Measurements from ENCODE around the gene PCIF1. TPM values are rescaled to one million over a fixed set of nuclear protein-coding genes. Genes with fewer than 3 reads are reported as not detected.

The PCIF1 gene
- polyA plus RNA-seq, 2 of the 4 experiments (the other 2 are of a cell fraction) = 19.7 to 21.6 TPM

GRCh38 chr20:45888681-45889080 is 45.8 kb upstream of the PCIF1 start:
- ATAC-seq = no peak
- FAIRE-seq = no peak
- Histone ChIP-seq H3K27ac (no peak overlapping the region), H3K4me1 (peaks cover 23% of the 10 kb centered on the region), H3K4me2 (no peak overlapping the region), H3K4me3 (no peak overlapping the region), H3K9me3 (no peaks in the 10 kb centered on the region)
- ChIA-PET CTCF (interaction anchor here (0.8 to 1.8 kb wide), 4 partner anchors 11 to 82 kb away, joined by 3 to 7 read pairs (median 5); no protein-coding TSS in a partner anchor), POLR2A (interaction anchor here (2.9 to 3.2 kb wide), 2 partner anchors 8 to 46 kb away, joined by 19 to 26 read pairs; partner anchors contain the start of genes PCIF1 and ZSWIM1)
- TF ChIP-seq EHMT2 (IDR thresholded peaks at IDR 0.05; ENCODE audit: low read depth) = no peak
- no peak for TF ChIP-seq ELK1 (IDR thresholded peaks at IDR 0.05; ENCODE audit: low read depth, low read length)
- TF ChIP-seq CBX2 (IDR thresholded peaks at IDR 0.05; ENCODE audit: borderline replicate concordance, low read depth) = no peak
- TF ChIP-seq PHF8 (IDR thresholded peaks at IDR 0.05; ENCODE audit: borderline replicate concordance, low read depth) = no peak
- TF ChIP-seq, protein P1, sequence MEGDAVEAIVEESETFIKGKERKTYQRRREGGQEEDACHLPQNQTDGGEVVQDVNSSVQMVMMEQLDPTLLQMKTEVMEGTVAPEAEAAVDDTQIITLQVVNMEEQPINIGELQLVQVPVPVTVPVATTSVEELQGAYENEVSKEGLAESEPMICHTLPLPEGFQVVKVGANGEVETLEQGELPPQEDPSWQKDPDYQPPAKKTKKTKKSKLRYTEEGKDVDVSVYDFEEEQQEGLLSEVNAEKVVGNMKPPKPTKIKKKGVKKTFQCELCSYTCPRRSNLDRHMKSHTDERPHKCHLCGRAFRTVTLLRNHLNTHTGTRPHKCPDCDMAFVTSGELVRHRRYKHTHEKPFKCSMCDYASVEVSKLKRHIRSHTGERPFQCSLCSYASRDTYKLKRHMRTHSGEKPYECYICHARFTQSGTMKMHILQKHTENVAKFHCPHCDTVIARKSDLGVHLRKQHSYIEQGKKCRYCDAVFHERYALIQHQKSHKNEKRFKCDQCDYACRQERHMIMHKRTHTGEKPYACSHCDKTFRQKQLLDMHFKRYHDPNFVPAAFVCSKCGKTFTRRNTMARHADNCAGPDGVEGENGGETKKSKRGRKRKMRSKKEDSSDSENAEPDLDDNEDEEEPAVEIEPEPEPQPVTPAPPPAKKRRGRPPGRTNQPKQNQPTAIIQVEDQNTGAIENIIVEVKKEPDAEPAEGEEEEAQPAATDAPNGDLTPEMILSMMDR (IDR thresholded peaks at IDR 0.05) = no peak
- TF ChIP-seq, protein P2, sequence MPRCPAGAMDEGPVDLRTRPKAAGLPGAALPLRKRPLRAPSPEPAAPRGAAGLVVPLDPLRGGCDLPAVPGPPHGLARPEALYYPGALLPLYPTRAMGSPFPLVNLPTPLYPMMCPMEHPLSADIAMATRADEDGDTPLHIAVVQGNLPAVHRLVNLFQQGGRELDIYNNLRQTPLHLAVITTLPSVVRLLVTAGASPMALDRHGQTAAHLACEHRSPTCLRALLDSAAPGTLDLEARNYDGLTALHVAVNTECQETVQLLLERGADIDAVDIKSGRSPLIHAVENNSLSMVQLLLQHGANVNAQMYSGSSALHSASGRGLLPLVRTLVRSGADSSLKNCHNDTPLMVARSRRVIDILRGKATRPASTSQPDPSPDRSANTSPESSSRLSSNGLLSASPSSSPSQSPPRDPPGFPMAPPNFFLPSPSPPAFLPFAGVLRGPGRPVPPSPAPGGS (IDR thresholded peaks at IDR 0.05) = no peak
- TF ChIP-seq NR3C1 (IDR thresholded peaks at IDR 0.05) = no peak
- TF ChIP-seq ZFP36 (IDR thresholded peaks at IDR 0.05; ENCODE audit: borderline replicate concordance, partially characterized antibody) = no peak
- DNase-seq (ENCODE audit: low read depth in 1 of 2, low spot score in 1 of 2) = no peak
- 83% methylated on average over 3 of the region's 3 CpGs for WGBS (ENCODE audit: missing lambda C conversion rate)

DNA sequence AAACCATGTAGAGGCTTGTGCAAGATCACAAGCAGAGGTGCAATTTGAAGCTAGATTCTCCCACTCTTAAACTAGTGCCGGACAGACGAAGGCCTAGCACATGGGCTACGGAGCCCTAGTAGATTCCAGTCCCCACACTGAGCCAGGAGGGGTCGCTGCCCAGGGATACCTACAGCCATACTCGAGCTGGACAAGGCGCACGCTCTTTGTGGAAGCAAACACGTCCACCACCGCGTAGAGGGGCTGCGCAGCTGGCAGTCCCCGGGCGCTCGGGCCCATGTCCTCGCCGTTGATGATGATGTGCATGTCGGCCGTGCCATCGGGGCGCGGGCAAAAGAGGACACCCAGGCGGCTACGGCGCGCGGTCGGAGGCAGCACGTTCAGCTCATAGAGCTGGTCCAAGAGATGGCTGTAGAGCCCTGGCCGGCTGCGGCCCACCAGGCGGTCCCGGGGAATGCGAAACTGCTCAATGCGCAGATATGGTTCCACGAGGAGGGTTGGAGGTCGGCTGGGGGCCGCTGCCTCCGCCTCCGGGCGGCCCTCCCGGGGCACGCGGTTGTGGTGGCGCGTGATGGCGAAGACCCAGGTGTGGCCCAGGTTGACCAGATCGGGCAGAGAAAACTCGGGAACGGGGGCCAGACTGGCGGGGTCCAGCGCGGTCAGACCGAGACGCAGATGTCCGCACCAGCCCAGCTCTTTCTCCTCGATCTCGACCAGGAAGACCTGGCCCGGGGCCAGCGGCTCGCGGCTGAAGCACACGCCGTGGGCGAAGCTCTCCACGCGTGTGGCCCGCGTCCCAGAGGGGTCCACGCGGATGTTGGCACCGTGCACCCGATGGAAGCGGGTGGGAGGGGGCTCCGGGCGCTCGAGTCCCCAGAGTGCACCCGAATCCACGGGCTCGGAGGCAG is 44.2 kb upstream of the PCIF1 start:
- 42% methylated on average over 32 of the region's 79 CpGs for WGBS (ENCODE audit: missing lambda C conversion rate)
- no peaks in the 10 kb centered on the region for H3K9me3 ChIP-seq
- peak; percentile 36 to 70; a peak in 4 of 6 replicates for ATAC-seq
- H3K4me3 ChIP-seq = peak overlapping the region; percentile 96
- H3K27ac ChIP-seq = peak overlapping the region; percentile 90 to 99
- H3K4me1 ChIP-seq = peaks cover 15% of the 10 kb centered on the region
- TF ChIP-seq ZFP36 (IDR thresholded peaks at IDR 0.05; ENCODE audit: borderline replicate concordance, partially characterized antibody) (peak; percentile 29), CBX8 (IDR thresholded peaks at IDR 0.05) (no peak), TFCP2L1 (CRISPR knock-in tag; IDR thresholded peaks at IDR 0.05) (no peak), EHMT2 (IDR thresholded peaks at IDR 0.05; ENCODE audit: low read depth) (no peak), SREBF2 (IDR thresholded peaks at IDR 0.05) (no peak), MAX (IDR thresholded peaks at IDR 0.05) (0 out of 2 replicates have a peak, but pooled peaks have one; percentile 20), TP53 (CRISPR knock-in tag; IDR thresholded peaks at IDR 0.05) (no peak), EHF (CRISPR knock-in tag; IDR thresholded peaks at IDR 0.05) (no peak), HEYL (CRISPR knock-in tag; IDR thresholded peaks at IDR 0.05) (no peak), NR3C1 (IDR thresholded peaks at IDR 0.05) (no peak)
- TF ChIP-seq, protein P2 (IDR thresholded peaks at IDR 0.05) = no peak
- TF ChIP-seq, protein P1 (IDR thresholded peaks at IDR 0.05) = peak; percentile 20; the same call in 1 of the 3 replicates
- FAIRE-seq = no peak
- POLR2A ChIA-PET = interaction anchor here (0.7 to 3.2 kb wide), 5 partner anchors 9 to 57 kb away, joined by 3 to 26 read pairs (median 4); partner anchors contain the start of genes PCIF1, SNX21 and ZSWIM1
- peak; percentile 35 to 66 for DNase-seq (ENCODE audit: low read depth in 1 of 2, low spot score in 1 of 2)
- CTCF ChIA-PET = interaction anchor here (0.6 to 2.6 kb wide), 13 partner anchors 8 to 97 kb away, joined by 3 to 12 read pairs (median 3); partner anchors contain the start of genes PCIF1 and ZSWIM1
- H3K4me2 ChIP-seq = peak overlapping the region; percentile 100

All from A549 (cell line).